Stomach (tissue), 4 donors: ENCODE results near the gene KIR2DL4.

Experiments used
- POLR2A ChIP-seq, 4 donors: fragments of 450-650 bp; IDR thresholded peaks; one replicate each; pipeline ENCODE4 v1.6.1; 2016; ENCODE audit warnings: antibody characterized with exemption in 4 of 4, control low read depth in 2 of 4, mild to moderate bottlenecking in 1 of 4, moderate library complexity in 1 of 4
- POLR2AphosphoS5 ChIP-seq, 3 donors: sonication (generic); formaldehyde crosslinking; IDR thresholded peaks; one replicate each; pipeline ENCODE4 v1.6.1; 2016; ENCODE audit warnings: antibody characterized with exemption in 3 of 3
- TF ChIP-seq, protein P1 (sequence below), 7 experiments: fragments of 450-650 bp in 4 of 7; fragments of 200-600 bp in 3 of 7; sonication (generic) in 3 of 7; IDR thresholded peaks; one replicate each; pipeline ENCODE4 v1.5.1; 2016 to 2019; ENCODE audit warnings: antibody characterized with exemption in 7 of 7, control low read depth in 2 of 7, mild to moderate bottlenecking in 1 of 7

GRCh38 chr19:54803410-54803809 is at the start of gene KIR2DL4:
- TF ChIP-seq POLR2AphosphoS5 (IDR thresholded peaks at IDR 0.05) (no peak), POLR2A (IDR thresholded peaks at IDR 0.05) (no peak)
- TF ChIP-seq, protein P1, sequence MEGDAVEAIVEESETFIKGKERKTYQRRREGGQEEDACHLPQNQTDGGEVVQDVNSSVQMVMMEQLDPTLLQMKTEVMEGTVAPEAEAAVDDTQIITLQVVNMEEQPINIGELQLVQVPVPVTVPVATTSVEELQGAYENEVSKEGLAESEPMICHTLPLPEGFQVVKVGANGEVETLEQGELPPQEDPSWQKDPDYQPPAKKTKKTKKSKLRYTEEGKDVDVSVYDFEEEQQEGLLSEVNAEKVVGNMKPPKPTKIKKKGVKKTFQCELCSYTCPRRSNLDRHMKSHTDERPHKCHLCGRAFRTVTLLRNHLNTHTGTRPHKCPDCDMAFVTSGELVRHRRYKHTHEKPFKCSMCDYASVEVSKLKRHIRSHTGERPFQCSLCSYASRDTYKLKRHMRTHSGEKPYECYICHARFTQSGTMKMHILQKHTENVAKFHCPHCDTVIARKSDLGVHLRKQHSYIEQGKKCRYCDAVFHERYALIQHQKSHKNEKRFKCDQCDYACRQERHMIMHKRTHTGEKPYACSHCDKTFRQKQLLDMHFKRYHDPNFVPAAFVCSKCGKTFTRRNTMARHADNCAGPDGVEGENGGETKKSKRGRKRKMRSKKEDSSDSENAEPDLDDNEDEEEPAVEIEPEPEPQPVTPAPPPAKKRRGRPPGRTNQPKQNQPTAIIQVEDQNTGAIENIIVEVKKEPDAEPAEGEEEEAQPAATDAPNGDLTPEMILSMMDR (IDR thresholded peaks at IDR 0.05), result no peak
